ENCODE measurements around the gene COL4A2.

- TF ChIP-seq, protein P1, sequence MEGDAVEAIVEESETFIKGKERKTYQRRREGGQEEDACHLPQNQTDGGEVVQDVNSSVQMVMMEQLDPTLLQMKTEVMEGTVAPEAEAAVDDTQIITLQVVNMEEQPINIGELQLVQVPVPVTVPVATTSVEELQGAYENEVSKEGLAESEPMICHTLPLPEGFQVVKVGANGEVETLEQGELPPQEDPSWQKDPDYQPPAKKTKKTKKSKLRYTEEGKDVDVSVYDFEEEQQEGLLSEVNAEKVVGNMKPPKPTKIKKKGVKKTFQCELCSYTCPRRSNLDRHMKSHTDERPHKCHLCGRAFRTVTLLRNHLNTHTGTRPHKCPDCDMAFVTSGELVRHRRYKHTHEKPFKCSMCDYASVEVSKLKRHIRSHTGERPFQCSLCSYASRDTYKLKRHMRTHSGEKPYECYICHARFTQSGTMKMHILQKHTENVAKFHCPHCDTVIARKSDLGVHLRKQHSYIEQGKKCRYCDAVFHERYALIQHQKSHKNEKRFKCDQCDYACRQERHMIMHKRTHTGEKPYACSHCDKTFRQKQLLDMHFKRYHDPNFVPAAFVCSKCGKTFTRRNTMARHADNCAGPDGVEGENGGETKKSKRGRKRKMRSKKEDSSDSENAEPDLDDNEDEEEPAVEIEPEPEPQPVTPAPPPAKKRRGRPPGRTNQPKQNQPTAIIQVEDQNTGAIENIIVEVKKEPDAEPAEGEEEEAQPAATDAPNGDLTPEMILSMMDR (IDR thresholded peaks at IDR 0.05) = no peak
- no peak for TF ChIP-seq EP300 (IDR thresholded peaks at IDR 0.05)
These were observed 87.3 kb downstream of the COL4A2 start for GRCh38 chr13:110394371-110394841.

Data from ovary (tissue), 3 donors.